ENCODE data around the gene RANBP9.

Gene RANBP9

GRCh38 chr6:13643125-13643524 lies 68.5 kb downstream of the RANBP9 start:
- TF ChIP-seq, protein P1, sequence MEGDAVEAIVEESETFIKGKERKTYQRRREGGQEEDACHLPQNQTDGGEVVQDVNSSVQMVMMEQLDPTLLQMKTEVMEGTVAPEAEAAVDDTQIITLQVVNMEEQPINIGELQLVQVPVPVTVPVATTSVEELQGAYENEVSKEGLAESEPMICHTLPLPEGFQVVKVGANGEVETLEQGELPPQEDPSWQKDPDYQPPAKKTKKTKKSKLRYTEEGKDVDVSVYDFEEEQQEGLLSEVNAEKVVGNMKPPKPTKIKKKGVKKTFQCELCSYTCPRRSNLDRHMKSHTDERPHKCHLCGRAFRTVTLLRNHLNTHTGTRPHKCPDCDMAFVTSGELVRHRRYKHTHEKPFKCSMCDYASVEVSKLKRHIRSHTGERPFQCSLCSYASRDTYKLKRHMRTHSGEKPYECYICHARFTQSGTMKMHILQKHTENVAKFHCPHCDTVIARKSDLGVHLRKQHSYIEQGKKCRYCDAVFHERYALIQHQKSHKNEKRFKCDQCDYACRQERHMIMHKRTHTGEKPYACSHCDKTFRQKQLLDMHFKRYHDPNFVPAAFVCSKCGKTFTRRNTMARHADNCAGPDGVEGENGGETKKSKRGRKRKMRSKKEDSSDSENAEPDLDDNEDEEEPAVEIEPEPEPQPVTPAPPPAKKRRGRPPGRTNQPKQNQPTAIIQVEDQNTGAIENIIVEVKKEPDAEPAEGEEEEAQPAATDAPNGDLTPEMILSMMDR (IDR thresholded peaks at IDR 0.05; ENCODE audit: low read depth, low read length, missing control alignments): no peak
- DNase-seq (ENCODE audit: low read depth): no peak
- no peak overlapping the region for H3K4me3 ChIP-seq (ENCODE audit: low read depth, low read length)

- DNase-seq (ENCODE audit: low read depth): no peak
- TF ChIP-seq, protein P1 (IDR thresholded peaks at IDR 0.05; ENCODE audit: low read depth, low read length, missing control alignments): no peak
- no peak overlapping the region for H3K4me3 ChIP-seq (ENCODE audit: low read depth, low read length)
These were observed 70.3 kb downstream of the RANBP9 start for GRCh38 chr6:13641315-13641714.

GRCh38 chr6:13638626-13639025 lies 73.0 kb downstream of the RANBP9 start:
- TF ChIP-seq, protein P1 (IDR thresholded peaks at IDR 0.05; ENCODE audit: low read depth, low read length, missing control alignments): no peak
- DNase-seq (ENCODE audit: low read depth): no peak
- H3K4me3 ChIP-seq (ENCODE audit: low read depth, low read length): no peak overlapping the region

DNA sequence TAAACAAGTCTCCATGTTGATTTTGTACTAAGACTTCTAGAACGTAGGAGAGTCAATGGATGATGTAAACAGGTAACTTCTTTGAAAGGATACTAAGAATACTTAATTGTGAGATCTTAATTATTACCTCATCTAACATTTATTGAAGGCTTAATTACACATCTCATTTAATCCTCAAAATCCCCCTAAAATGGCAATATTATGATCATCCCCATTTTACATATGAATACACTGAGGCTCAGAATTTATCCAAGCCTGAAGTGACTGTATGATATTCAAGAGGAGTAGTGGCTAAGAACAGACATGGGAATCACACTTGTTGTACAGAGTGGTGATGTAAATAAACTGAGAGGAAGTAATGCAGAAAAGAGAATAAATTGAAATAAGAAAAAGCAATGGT lies 73.6 kb downstream of the RANBP9 start:
- H3K4me3 ChIP-seq (ENCODE audit: low read depth, low read length): no peak overlapping the region
- no peak for DNase-seq (ENCODE audit: low read depth)
- TF ChIP-seq, protein P1 (IDR thresholded peaks at IDR 0.05; ENCODE audit: low read depth, low read length, missing control alignments): no peak

GRCh38 chr6:13635948-13636658 lies 75.5 kb downstream of the RANBP9 start:
- DNase-seq (ENCODE audit: low read depth): no peak
- TF ChIP-seq, protein P1 (IDR thresholded peaks at IDR 0.05; ENCODE audit: low read depth, low read length, missing control alignments): no peak
- H3K4me3 ChIP-seq (ENCODE audit: low read depth, low read length): no peak overlapping the region

- TF ChIP-seq, protein P1 (IDR thresholded peaks at IDR 0.05; ENCODE audit: low read depth, low read length, missing control alignments): no peak
- no peak for DNase-seq (ENCODE audit: low read depth)
- H3K4me3 ChIP-seq (ENCODE audit: low read depth, low read length): no peak overlapping the region
These were observed 78.3 kb downstream of the RANBP9 start for GRCh38 chr6:13633343-13633742.

GRCh38 chr6:13630499-13630898 lies 81.1 kb downstream of the RANBP9 start:
- TF ChIP-seq, protein P1 (IDR thresholded peaks at IDR 0.05; ENCODE audit: low read depth, low read length, missing control alignments): no peak
- H3K4me3 ChIP-seq (ENCODE audit: low read depth, low read length): no peak overlapping the region
- no peak for DNase-seq (ENCODE audit: low read depth)

Data from GM12864 (cell line).